ENCODE measurements around the gene AZGP1. TPM values are rescaled to one million over a fixed set of nuclear protein-coding genes. Genes with fewer than 3 reads are reported as not detected.

The AZGP1 gene
- total RNA-seq, 1 donor from 2014 or later, result 0.60 TPM

DNA sequence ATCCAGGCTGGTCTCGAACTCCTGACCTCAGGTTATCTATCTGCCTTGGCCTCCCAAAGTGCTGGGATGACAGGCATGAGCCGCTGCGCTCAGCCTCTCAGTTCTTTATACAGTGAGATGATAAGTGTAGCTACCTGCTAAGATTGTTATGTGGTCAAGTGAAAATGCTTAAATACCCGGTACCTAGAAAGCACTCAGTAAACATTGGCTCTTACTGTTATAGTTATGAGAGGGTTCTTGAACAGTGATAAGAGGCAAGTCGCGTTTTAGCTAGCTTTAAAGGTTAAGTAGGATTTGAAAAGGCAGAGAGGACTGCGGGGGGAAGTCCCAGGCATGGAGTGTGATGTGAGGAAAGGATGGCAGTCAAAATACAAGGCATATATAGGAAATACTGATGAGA, 44.1 kb upstream of the AZGP1 start:
- H3K4me1 Mint-ChIP-seq (ENCODE audit: unreplicated experiment), result peaks cover 37% of the 10 kb centered on the region
- H3K9me3 Mint-ChIP-seq, result no peaks in the 10 kb centered on the region
- peaks cover 23% of the 10 kb centered on the region for H3K36me3 Mint-ChIP-seq
- H3K27me3 Mint-ChIP-seq, result no peaks in the 10 kb centered on the region
- H3K27ac Mint-ChIP-seq, result peak overlapping the region; percentile 73
- H3K4me3 Mint-ChIP-seq, result peak overlapping the region; percentile 55
- TF ChIP-seq, protein P1, sequence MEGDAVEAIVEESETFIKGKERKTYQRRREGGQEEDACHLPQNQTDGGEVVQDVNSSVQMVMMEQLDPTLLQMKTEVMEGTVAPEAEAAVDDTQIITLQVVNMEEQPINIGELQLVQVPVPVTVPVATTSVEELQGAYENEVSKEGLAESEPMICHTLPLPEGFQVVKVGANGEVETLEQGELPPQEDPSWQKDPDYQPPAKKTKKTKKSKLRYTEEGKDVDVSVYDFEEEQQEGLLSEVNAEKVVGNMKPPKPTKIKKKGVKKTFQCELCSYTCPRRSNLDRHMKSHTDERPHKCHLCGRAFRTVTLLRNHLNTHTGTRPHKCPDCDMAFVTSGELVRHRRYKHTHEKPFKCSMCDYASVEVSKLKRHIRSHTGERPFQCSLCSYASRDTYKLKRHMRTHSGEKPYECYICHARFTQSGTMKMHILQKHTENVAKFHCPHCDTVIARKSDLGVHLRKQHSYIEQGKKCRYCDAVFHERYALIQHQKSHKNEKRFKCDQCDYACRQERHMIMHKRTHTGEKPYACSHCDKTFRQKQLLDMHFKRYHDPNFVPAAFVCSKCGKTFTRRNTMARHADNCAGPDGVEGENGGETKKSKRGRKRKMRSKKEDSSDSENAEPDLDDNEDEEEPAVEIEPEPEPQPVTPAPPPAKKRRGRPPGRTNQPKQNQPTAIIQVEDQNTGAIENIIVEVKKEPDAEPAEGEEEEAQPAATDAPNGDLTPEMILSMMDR (conservative IDR thresholded peaks at IDR 0.05), result no peak
- no peak for DNase-seq (ENCODE audit: extremely low spot score, unreplicated experiment)

DNA sequence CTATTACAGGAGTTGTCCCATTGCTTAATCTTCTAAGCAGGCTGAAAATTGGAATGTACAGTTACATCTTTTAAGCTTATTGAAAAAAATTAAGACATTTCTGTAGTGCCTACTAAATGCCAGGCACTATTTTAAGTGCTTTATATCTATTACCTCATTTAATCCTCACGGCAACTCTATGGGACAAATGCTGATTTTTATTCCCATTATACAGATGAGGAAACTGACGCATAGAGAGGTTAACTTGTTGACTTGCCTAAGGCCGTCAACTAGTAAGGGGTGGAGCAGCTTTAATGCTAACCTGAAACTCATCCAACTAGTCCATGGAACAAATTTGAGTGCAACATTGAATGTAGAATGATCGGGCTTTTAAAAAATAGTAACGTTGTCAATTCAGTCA, 42.0 kb upstream of the AZGP1 start:
- peak overlapping the region; percentile 73 for H3K27ac Mint-ChIP-seq
- H3K36me3 Mint-ChIP-seq, result peaks cover 12% of the 10 kb centered on the region
- peak overlapping the region; percentile 78 for H3K4me3 Mint-ChIP-seq

DNA sequence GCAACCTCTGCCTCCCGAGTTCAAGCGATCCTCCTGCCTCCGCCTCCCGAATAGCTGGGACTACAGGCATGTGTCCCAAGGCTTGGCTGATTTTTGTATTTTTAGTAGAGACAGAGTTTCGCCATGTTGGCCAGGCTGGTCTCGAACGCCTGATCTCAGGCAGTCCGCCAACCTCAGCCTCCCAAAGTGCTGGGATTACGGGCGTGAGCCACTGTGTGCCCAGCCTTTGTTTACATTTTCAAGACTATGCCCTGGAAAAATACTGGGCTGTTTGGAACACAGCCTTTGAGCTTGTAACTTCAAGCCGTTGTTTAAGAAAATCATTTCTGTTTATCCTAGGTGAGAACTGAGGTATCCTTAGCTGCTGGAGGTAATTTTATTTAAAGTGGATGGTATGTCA, 41.5 kb upstream of the AZGP1 start:
- Mint-ChIP-seq H3K27ac (peak overlapping the region; percentile 73), H3K4me3 (peak overlapping the region; percentile 78), H3K27me3 (no peaks in the 10 kb centered on the region), H3K36me3 (peaks cover 8% of the 10 kb centered on the region), H3K4me1 (ENCODE audit: unreplicated experiment) (peaks cover 31% of the 10 kb centered on the region), H3K9me3 (no peaks in the 10 kb centered on the region)
- no peak for DNase-seq (ENCODE audit: extremely low spot score, unreplicated experiment)
- TF ChIP-seq, protein P1 (conservative IDR thresholded peaks at IDR 0.05), result no peak

More for the DNA sequence above, 42.0 kb upstream of the AZGP1 start:
- Mint-ChIP-seq H3K4me1 (ENCODE audit: unreplicated experiment) (peaks cover 37% of the 10 kb centered on the region), H3K9me3 (no peaks in the 10 kb centered on the region), H3K27me3 (no peaks in the 10 kb centered on the region)
- TF ChIP-seq, protein P1 (conservative IDR thresholded peaks at IDR 0.05), result no peak
- no peak for DNase-seq (ENCODE audit: extremely low spot score, unreplicated experiment)

DNA sequence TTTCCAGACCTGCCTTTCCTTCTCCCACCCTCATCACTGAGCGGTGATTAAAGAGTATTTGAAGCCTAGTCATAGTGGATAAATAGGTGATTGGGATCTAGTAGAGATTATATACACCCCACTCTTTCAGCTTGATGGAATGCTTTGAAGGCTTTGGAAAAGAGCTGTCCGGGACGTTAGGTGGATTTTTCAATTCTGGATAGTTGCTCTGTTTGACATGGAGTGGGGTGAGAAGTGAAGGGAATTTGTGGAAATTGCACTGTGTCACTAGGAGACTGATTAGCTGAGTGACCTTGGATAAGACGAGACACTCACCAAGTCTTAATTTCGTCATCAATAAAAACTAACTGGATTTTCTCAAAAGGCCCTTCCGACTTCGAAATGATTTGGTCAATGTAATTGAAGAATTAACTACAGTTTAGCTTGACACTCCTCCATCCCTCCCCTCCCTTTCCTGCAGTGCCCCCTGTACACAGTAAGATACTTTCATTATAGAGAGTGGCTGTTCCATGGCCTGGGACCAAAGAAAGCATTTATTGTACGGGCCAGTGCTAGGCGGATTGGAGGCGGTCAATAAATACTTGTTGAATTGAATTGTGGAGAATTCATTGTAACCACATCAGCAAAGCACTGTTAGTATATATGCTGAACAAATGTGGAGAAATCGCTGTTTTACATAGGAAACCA, 40.5 kb upstream of the AZGP1 start:
- H3K4me1 Mint-ChIP-seq (ENCODE audit: unreplicated experiment), result peaks cover 31% of the 10 kb centered on the region
- H3K9me3 Mint-ChIP-seq, result no peaks in the 10 kb centered on the region
- peak overlapping the region; percentile 97 for H3K27ac Mint-ChIP-seq
- DNase-seq (ENCODE audit: extremely low spot score, unreplicated experiment), result no peak
- H3K27me3 Mint-ChIP-seq, result peaks cover 3% of the 10 kb centered on the region
- TF ChIP-seq, protein P1 (conservative IDR thresholded peaks at IDR 0.05), result no peak
- peaks cover 8% of the 10 kb centered on the region for H3K36me3 Mint-ChIP-seq
- H3K4me3 Mint-ChIP-seq, result peak overlapping the region; percentile 96

DNA sequence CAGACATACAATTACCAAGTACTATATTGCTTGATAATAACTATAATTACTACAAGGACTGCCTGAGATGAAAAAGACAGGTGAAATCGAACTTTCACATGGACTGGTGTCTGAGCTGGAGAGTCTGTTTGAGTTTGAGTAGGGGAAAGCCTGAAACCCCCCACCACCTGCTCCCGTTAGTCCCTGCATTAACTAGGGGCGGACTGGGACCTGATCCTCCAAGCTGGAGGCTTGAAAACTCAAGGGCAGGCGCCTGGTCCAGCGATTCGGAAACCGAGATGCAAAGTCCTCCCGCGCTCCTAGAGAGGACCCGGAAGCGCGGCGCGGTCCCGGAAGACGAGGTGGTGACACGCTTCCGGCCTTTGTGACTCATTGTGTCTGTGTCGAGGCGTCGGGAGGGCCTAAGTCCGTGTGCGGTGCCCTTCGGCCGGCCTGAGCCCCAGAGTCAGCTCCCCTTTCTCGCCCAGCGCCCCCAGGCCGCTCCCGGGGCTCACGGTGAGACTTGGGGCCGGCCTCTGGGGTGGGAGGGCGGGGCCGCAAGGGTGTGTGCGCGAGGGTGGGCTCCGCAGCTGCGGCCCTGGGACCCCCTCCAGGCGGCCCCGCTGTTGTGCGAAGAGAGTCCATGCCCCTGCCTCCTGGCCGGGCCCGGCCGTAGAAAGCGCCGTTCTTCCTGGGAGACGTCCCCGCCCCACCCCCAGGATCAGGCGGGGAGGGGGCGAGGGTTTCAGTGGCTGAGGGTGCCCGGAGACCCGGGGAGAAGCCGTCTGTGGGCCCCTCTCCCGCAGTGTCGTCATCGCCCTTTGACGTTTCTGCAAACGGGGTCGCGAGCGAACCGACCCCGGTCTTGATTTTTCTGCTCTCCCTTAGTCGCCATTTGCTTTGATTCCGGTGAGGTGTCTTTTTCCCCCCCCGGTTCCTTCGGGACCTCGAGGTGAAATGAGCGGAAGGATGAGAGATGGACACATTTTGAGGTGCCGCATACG, 39.7 kb upstream of the AZGP1 start, which contains the start of gene ZKSCAN1:
ZKSCAN1 (plus strand) TSS at position 365 of the 983 bp plus-strand sequence. CDS start 7,911 bp downstream, outside the sequence.
- TF ChIP-seq, protein P1 (conservative IDR thresholded peaks at IDR 0.05), result no peak

More for the DNA sequence above, 39.7 kb upstream of the AZGP1 start, which contains the start of gene ZKSCAN1:
- peak; percentile 85 for DNase-seq (ENCODE audit: extremely low spot score, unreplicated experiment)
- Mint-ChIP-seq H3K36me3 (peaks cover 8% of the 10 kb centered on the region), H3K27me3 (peaks cover 5% of the 10 kb centered on the region), H3K9me3 (no peaks in the 10 kb centered on the region), H3K4me3 (peak within 1 kb of the TSS; percentile 96), H3K27ac (peak within 1 kb of the TSS; percentile 97), H3K4me1 (ENCODE audit: unreplicated experiment) (peaks cover 33% of the 10 kb centered on the region)
